DOHH2 (cell line): Measurements from ENCODE around the gene CACNA1A.
"Not testable (repeated sequence)": the region's sequence is repeated elsewhere in the genome, so short reads cannot be mapped to it uniquely, and the experiment has no call there.

Experiments used
- H3F3A ChIP-seq: fragments of 200-600 bp; sonication (generic), shearing (Covaris generic); 2 replicates; pipeline ENCODE4 v1.6.0; 2016; ENCODE audit warnings: antibody characterized with exemption, mild to moderate bottlenecking; ENCODE audit not compliant: control insufficient read depth, insufficient read depth
- H3K27ac ChIP-seq: fragments of 200-600 bp; sonication (generic); 2 replicates; pipeline ENCODE4 v1.5.1; 2014; ENCODE audit warnings: low read depth, mild to moderate bottlenecking, low read length, moderate library complexity
- H3K27me3 ChIP-seq: fragments of 200-600 bp; sonication (generic); 2 replicates; pipeline ENCODE4 v1.6.1; 2014; ENCODE audit warnings: mild to moderate bottlenecking, low read length, mixed read lengths; ENCODE audit not compliant: control insufficient read depth
- H3K36me3 ChIP-seq: fragments of 200-600 bp; sonication (generic); 2 replicates; pipeline ENCODE4 v1.6.1; 2014; ENCODE audit warnings: mild to moderate bottlenecking, low read length, moderate library complexity, mixed read lengths; ENCODE audit not compliant: control insufficient read depth
- H3K4me1 ChIP-seq: fragments of 200-600 bp; sonication (generic); 2 replicates; pipeline ENCODE4 v1.6.1; 2014; ENCODE audit warnings: mild to moderate bottlenecking, low read length, mixed read lengths; ENCODE audit not compliant: control insufficient read depth
- H3K4me2 ChIP-seq: fragments of 200-600 bp; sonication (generic); 2 replicates; pipeline ENCODE4 v1.6.0; 2014; ENCODE audit warnings: mild to moderate bottlenecking, low read length, moderate library complexity
- H3K4me3 ChIP-seq: fragments of 200-600 bp; sonication (generic); 2 replicates; pipeline ENCODE4 v1.5.1; 2014; ENCODE audit warnings: mild to moderate bottlenecking, low read length, mixed read lengths
- H3K79me2 ChIP-seq: fragments of 200-600 bp; sonication (generic); 2 replicates; pipeline ENCODE4 v1.6.1; 2014; ENCODE audit warnings: mild to moderate bottlenecking, low read length, mixed read lengths; ENCODE audit not compliant: control insufficient read depth
- H3K9me2 ChIP-seq: fragments of 200-600 bp; sonication (generic); replicated peaks from 2 replicates; pipeline ENCODE4 v1.6.1; 2014; ENCODE audit warnings: mild to moderate bottlenecking, low read length, mixed read lengths; ENCODE audit not compliant: control insufficient read depth
- H3K9me3 ChIP-seq: fragments of 200-600 bp; sonication (generic); 2 replicates; pipeline ENCODE4 v1.6.1; 2014; ENCODE audit warnings: antibody characterized with exemption, low read length, mixed read lengths; ENCODE audit not compliant: control insufficient read depth, insufficient read depth
- H4K20me1 ChIP-seq: fragments of 200-600 bp; sonication (generic); 2 replicates; pipeline ENCODE4 v1.6.0; 2014; ENCODE audit warnings: low read depth, mild to moderate bottlenecking, antibody characterized with exemption, low read length, moderate library complexity; ENCODE audit not compliant: control insufficient read depth, insufficient read depth
- CTCF ChIP-seq: fragments of 200-600 bp; sonication (generic); IDR thresholded peaks from one replicate; pipeline ENCODE4 v1.5.1; 2014; ENCODE audit warnings: antibody characterized with exemption, mild to moderate bottlenecking, low read depth, low read length; ENCODE audit not compliant: poor library complexity, severe bottlenecking
- EZH2phosphoT487 ChIP-seq: fragments of 200-600 bp; sonication (generic); IDR thresholded peaks from 2 replicates; pipeline ENCODE4 v1.6.1; 2017; ENCODE audit warnings: borderline replicate concordance, mild to moderate bottlenecking, antibody characterized with exemption, low read length, moderate library complexity, mixed read lengths

The CACNA1A gene

GRCh38 chr19:13427273-13428051 is 78.8 kb downstream of the CACNA1A start:
- Histone ChIP-seq H3K4me3 (no peak overlapping the region), H3K4me1 (no peaks in the 10 kb centered on the region), H3K79me2 (no peaks in the 10 kb centered on the region), H3K36me3 (no peaks in the 10 kb centered on the region), H3K9me2 (no peaks in the 10 kb centered on the region), H3K9me3 (no peaks in the 10 kb centered on the region; the same call in 1 of the 2 replicates), H3K27me3 (no peaks in the 10 kb centered on the region), H4K20me1 (no peaks in the 10 kb centered on the region), H3F3A (no peaks in the 10 kb centered on the region), H3K27ac (no peak overlapping the region), H3K4me2 (no peak overlapping the region)
- no peak for TF ChIP-seq CTCF
- TF ChIP-seq EZH2phosphoT487 = no peak

GRCh38 chr19:13425875-13426274 is 80.4 kb downstream of the CACNA1A start:
- not testable (repeated sequence) for H3K9me3 ChIP-seq, H3K9me2 ChIP-seq, H3K36me3 ChIP-seq, H3K4me2 ChIP-seq, H4K20me1 ChIP-seq, H3F3A ChIP-seq, H3K27me3 ChIP-seq, H3K4me3 ChIP-seq, H3K79me2 ChIP-seq, H3K4me1 ChIP-seq, H3K27ac ChIP-seq

- H3F3A ChIP-seq = no peaks in the 10 kb centered on the region
- no peak for TF ChIP-seq CTCF
- no peak for TF ChIP-seq EZH2phosphoT487
Measured at GRCh38 chr19:13425151-13425550, 81.1 kb downstream of the CACNA1A start.

GRCh38 chr19:13420780-13421179 is 85.5 kb downstream of the CACNA1A start:
- H4K20me1 ChIP-seq = no peaks in the 10 kb centered on the region
- no peak overlapping the region for H3K4me2 ChIP-seq
- H3K79me2 ChIP-seq = no peaks in the 10 kb centered on the region
- TF ChIP-seq CTCF (no peak), EZH2phosphoT487 (no peak)
- no peak overlapping the region for H3K4me3 ChIP-seq
- no peaks in the 10 kb centered on the region for H3F3A ChIP-seq
- peaks cover 9% of the 10 kb centered on the region for H3K4me1 ChIP-seq
- H3K9me3 ChIP-seq = no peaks in the 10 kb centered on the region; the same call in 1 of the 2 replicates
- no peaks in the 10 kb centered on the region for H3K9me2 ChIP-seq
- H3K27me3 ChIP-seq = no peaks in the 10 kb centered on the region; the same call in 1 of the 2 replicates
- H3K36me3 ChIP-seq = no peaks in the 10 kb centered on the region
- no peak overlapping the region for H3K27ac ChIP-seq

More at GRCh38 chr19:13425151-13425550, 81.1 kb downstream of the CACNA1A start:
- Histone ChIP-seq H3K27me3 (no peaks in the 10 kb centered on the region), H3K4me2 (no peak overlapping the region), H3K27ac (no peak overlapping the region), H3K79me2 (no peaks in the 10 kb centered on the region), H3K9me3 (no peaks in the 10 kb centered on the region; the same call in 1 of the 2 replicates), H3K36me3 (no peaks in the 10 kb centered on the region), H3K9me2 (no peaks in the 10 kb centered on the region), H3K4me1 (no peaks in the 10 kb centered on the region), H4K20me1 (no peaks in the 10 kb centered on the region), H3K4me3 (no peak overlapping the region)
